ENCODE data around the gene CROCC.

CROCC gene

GRCh38 chr1:16954579-16954978 lies 32.8 kb downstream of the CROCC start:
- Histone ChIP-seq H3K36me3 (replicated peaks) (peaks cover 4% of the 10 kb centered on the region), H3K27ac (no peak overlapping the region), H3K27me3 (replicated peaks) (no peaks in the 10 kb centered on the region), H3K4me3 (ENCODE audit: low read depth, low read length) (no peak overlapping the region)
- TF ChIP-seq CTCF (IDR thresholded peaks at IDR 0.05; ENCODE audit: low read depth, low read length, missing control alignments) = no peak
- in situ Hi-C loops (cut with HindIII; ENCODE audit: low pct_ligation_motif_present, low sequenced_read_pairs) = no loop called here
- DNase-seq = no peak

- H3K36me3 ChIP-seq (replicated peaks) = peaks cover 4% of the 10 kb centered on the region
- H3K4me3 ChIP-seq (ENCODE audit: low read depth, low read length) = no peak overlapping the region
- no peaks in the 10 kb centered on the region for H3K27me3 ChIP-seq (replicated peaks)
- no peak for TF ChIP-seq CTCF (IDR thresholded peaks at IDR 0.05; ENCODE audit: low read depth, low read length, missing control alignments)
- DNase-seq = no peak
- no peak overlapping the region for H3K27ac ChIP-seq
- in situ Hi-C loops (cut with HindIII; ENCODE audit: low pct_ligation_motif_present, low sequenced_read_pairs) = no loop called here
Measured at GRCh38 chr1:16955186-16955585, 33.5 kb downstream of the CROCC start.

- no peak for TF ChIP-seq CTCF (IDR thresholded peaks at IDR 0.05; ENCODE audit: low read depth, low read length, missing control alignments)
- no peak overlapping the region for H3K4me3 ChIP-seq (ENCODE audit: low read depth, low read length)
- in situ Hi-C loops (cut with HindIII; ENCODE audit: low pct_ligation_motif_present, low sequenced_read_pairs) = no loop called here
- DNase-seq = no peak
- H3K27ac ChIP-seq = no peak overlapping the region
- H3K36me3 ChIP-seq (replicated peaks) = peaks cover 4% of the 10 kb centered on the region
- no peaks in the 10 kb centered on the region for H3K27me3 ChIP-seq (replicated peaks)
Measured at GRCh38 chr1:16956775-16957174, 35.0 kb downstream of the CROCC start.

GRCh38 chr1:16957731-16958130 lies 36.0 kb downstream of the CROCC start:
- in situ Hi-C loops (cut with HindIII; ENCODE audit: low pct_ligation_motif_present, low sequenced_read_pairs) = no loop called here
- Histone ChIP-seq H3K36me3 (replicated peaks) (peaks cover 4% of the 10 kb centered on the region), H3K4me3 (ENCODE audit: low read depth, low read length) (no peak overlapping the region), H3K27ac (no peak overlapping the region), H3K27me3 (replicated peaks) (no peaks in the 10 kb centered on the region)
- DNase-seq = no peak
- TF ChIP-seq CTCF (IDR thresholded peaks at IDR 0.05; ENCODE audit: low read depth, low read length, missing control alignments) = no peak

GRCh38 chr1:16958475-16958874 lies 36.7 kb downstream of the CROCC start:
- H3K36me3 ChIP-seq (replicated peaks) = peaks cover 4% of the 10 kb centered on the region
- no peaks in the 10 kb centered on the region for H3K27me3 ChIP-seq (replicated peaks)
- no peak for TF ChIP-seq CTCF (IDR thresholded peaks at IDR 0.05; ENCODE audit: low read depth, low read length, missing control alignments)
- H3K4me3 ChIP-seq (ENCODE audit: low read depth, low read length) = no peak overlapping the region
- in situ Hi-C loops (cut with HindIII; ENCODE audit: low pct_ligation_motif_present, low sequenced_read_pairs) = no loop called here
- DNase-seq = no peak
- H3K27ac ChIP-seq = no peak overlapping the region

GRCh38 chr1:16960560-16961296 lies 39.0 kb downstream of the CROCC start:
- Histone ChIP-seq H3K27ac (no peak overlapping the region), H3K27me3 (replicated peaks) (no peaks in the 10 kb centered on the region), H3K4me3 (ENCODE audit: low read depth, low read length) (peak overlapping the region; percentile 43), H3K36me3 (replicated peaks) (peaks cover 4% of the 10 kb centered on the region)
- TF ChIP-seq CTCF (IDR thresholded peaks at IDR 0.05; ENCODE audit: low read depth, low read length, missing control alignments) = peak; percentile 81
- in situ Hi-C loops (cut with HindIII; ENCODE audit: low pct_ligation_motif_present, low sequenced_read_pairs) = no loop called here
- DNase-seq = peak; percentile 78

Measured in brain microvascular endothelial cell (primary cell).